Measurements from ENCODE around the gene MTMR2. TPM values are rescaled to one million over a fixed set of nuclear protein-coding genes. Genes with fewer than 3 reads are reported as not detected.

Gene MTMR2
- total and polyA plus RNA-seq, 10 of the 15 experiments (the other 5 are each of a cell fraction or from before 2014, with no cell fraction given) = 7.6 to 46.6 (median 22.5) TPM

DNA sequence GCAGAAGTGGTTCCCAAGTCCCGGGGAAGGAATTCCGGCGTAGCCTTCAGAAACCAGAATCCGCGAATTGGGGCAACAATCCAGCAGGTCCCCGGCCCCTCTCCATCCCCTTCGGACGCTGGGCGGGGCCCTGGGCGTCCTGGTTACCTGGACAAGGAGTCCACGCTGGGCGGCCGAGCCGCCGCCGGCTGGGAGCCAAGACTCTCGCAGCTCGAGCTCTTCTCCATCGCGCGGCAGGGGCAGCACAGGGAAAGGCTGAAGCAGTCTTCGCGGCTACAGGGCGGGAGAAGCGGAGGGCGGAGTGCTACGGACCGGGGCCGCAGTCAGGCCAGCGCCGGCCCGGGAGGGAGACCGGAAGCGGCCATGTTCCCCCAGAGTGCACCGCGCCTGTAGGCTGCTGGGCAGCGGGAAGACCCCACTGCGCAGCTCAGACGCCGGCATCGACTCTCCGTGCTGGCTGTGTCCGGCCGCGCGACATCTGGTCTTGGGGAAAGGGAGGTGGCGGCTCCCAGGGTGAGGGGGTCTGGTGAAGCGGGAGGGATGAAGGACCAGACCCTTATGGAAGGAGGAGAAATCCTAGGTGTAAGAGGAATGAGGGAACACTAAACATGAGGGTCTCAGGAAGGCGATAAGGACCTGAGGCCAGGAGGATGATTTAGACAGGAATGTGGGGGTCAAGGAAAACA, at the start of gene MTMR2 (continued):
- TF ChIP-seq, protein P1, sequence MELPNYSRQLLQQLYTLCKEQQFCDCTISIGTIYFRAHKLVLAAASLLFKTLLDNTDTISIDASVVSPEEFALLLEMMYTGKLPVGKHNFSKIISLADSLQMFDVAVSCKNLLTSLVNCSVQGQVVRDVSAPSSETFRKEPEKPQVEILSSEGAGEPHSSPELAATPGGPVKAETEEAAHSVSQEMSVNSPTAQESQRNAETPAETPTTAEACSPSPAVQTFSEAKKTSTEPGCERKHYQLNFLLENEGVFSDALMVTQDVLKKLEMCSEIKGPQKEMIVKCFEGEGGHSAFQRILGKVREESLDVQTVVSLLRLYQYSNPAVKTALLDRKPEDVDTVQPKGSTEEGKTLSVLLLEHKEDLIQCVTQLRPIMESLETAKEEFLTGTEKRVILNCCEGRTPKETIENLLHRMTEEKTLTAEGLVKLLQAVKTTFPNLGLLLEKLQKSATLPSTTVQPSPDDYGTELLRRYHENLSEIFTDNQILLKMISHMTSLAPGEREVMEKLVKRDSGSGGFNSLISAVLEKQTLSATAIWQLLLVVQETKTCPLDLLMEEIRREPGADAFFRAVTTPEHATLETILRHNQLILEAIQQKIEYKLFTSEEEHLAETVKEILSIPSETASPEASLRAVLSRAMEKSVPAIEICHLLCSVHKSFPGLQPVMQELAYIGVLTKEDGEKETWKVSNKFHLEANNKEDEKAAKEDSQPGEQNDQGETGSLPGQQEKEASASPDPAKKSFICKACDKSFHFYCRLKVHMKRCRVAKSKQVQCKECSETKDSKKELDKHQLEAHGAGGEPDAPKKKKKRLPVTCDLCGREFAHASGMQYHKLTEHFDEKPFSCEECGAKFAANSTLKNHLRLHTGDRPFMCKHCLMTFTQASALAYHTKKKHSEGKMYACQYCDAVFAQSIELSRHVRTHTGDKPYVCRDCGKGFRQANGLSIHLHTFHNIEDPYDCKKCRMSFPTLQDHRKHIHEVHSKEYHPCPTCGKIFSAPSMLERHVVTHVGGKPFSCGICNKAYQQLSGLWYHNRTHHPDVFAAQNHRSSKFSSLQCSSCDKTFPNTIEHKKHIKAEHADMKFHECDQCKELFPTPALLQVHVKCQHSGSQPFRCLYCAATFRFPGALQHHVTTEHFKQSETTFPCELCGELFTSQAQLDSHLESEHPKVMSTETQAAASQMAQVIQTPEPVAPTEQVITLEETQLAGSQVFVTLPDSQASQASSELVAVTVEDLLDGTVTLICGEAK (IDR thresholded peaks at IDR 0.05; ENCODE audit: borderline replicate concordance) = peak; percentile 66
- TF ChIP-seq FOXK2 (IDR thresholded peaks at IDR 0.05) (no peak), IKZF2 (IDR thresholded peaks at IDR 0.05) (peak in 1 of 2 experiments; percentile 31; a peak in 1 of 4 replicates), CBX5 (IDR thresholded peaks at IDR 0.05; ENCODE audit: low read depth) (peak; percentile 35; the same call in 1 of the 2 replicates), PAX8 (IDR thresholded peaks at IDR 0.05) (no peak), TCF3 (IDR thresholded peaks at IDR 0.05; ENCODE audit: borderline replicate concordance, insufficient read depth, low read depth, low read length) (0 out of 2 replicates have a peak, but pooled peaks have one; percentile 44), TCF7 (IDR thresholded peaks at IDR 0.05; ENCODE audit: borderline replicate concordance) (no peak), ASH2L (IDR thresholded peaks at IDR 0.05; ENCODE audit: borderline replicate concordance, low read depth) (0 out of 2 replicates have a peak, but pooled peaks have one; percentile 25), BRCA1 (IDR thresholded peaks at IDR 0.05; ENCODE audit: low read depth, low read length) (0 out of 2 replicates have a peak, but pooled peaks have one; percentile 24), EP300 (IDR thresholded peaks at IDR 0.05; ENCODE audit: borderline replicate concordance in 1 of 2, control insufficient read depth in 1 of 2, low read depth in 2 of 2, low read length in 2 of 2) (peak in 1 of 2 experiments; percentile 23; a peak in 1 of 4 replicates), EZH2 (IDR thresholded peaks at IDR 0.05; ENCODE audit: borderline replicate concordance, control insufficient read depth, low read depth, low read length) (no peak), NBN (IDR thresholded peaks at IDR 0.05) (0 out of 2 replicates have a peak, but pooled peaks have one; percentile 76), POU2F2 (IDR thresholded peaks at IDR 0.05; ENCODE audit: borderline replicate concordance, low read depth, low read length) (peak; percentile 81; the same call in 2 of the 3 replicates), RUNX3 (IDR thresholded peaks at IDR 0.05; ENCODE audit: low read length) (0 out of 2 replicates have a peak, but pooled peaks have one; percentile 27), RAD51 (IDR thresholded peaks at IDR 0.05) (no peak), KLF5 (IDR thresholded peaks at IDR 0.05; ENCODE audit: partially characterized antibody) (peak; percentile 63)
- TF ChIP-seq, protein P2, sequence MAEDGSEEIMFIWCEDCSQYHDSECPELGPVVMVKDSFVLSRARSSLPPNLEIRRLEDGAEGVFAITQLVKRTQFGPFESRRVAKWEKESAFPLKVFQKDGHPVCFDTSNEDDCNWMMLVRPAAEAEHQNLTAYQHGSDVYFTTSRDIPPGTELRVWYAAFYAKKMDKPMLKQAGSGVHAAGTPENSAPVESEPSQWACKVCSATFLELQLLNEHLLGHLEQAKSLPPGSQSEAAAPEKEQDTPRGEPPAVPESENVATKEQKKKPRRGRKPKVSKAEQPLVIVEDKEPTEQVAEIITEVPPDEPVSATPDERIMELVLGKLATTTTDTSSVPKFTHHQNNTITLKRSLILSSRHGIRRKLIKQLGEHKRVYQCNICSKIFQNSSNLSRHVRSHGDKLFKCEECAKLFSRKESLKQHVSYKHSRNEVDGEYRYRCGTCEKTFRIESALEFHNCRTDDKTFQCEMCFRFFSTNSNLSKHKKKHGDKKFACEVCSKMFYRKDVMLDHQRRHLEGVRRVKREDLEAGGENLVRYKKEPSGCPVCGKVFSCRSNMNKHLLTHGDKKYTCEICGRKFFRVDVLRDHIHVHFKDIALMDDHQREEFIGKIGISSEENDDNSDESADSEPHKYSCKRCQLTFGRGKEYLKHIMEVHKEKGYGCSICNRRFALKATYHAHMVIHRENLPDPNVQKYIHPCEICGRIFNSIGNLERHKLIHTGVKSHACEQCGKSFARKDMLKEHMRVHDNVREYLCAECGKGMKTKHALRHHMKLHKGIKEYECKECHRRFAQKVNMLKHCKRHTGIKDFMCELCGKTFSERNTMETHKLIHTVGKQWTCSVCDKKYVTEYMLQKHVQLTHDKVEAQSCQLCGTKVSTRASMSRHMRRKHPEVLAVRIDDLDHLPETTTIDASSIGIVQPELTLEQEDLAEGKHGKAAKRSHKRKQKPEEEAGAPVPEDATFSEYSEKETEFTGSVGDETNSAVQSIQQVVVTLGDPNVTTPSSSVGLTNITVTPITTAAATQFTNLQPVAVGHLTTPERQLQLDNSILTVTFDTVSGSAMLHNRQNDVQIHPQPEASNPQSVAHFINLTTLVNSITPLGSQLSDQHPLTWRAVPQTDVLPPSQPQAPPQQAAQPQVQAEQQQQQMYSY (CRISPR knock-in tag; IDR thresholded peaks at IDR 0.05) = no peak
- TF ChIP-seq, protein P3, sequence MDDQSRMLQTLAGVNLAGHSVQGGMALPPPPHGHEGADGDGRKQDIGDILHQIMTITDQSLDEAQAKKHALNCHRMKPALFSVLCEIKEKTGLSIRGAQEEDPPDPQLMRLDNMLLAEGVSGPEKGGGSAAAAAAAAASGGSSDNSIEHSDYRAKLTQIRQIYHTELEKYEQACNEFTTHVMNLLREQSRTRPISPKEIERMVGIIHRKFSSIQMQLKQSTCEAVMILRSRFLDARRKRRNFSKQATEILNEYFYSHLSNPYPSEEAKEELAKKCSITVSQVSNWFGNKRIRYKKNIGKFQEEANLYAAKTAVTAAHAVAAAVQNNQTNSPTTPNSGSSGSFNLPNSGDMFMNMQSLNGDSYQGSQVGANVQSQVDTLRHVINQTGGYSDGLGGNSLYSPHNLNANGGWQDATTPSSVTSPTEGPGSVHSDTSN (IDR thresholded peaks at IDR 0.05; ENCODE audit: insufficient replicate concordance, low read depth, low read length) = no peak
